Neutrophil (primary cell): Measurements from ENCODE around the gene TCN2.

Experiments
- H3K27ac ChIP-seq: fragments of 200-600 bp; sonication (generic); 2 replicates; pipeline ENCODE4 v1.5.1; 2016; ENCODE audit warnings: mild to moderate bottlenecking, moderate library complexity
- H3K27me3 ChIP-seq: fragments of 200-600 bp; sonication (generic); 2 replicates; pipeline ENCODE4 v1.6.0; 2016; ENCODE audit warnings: mild to moderate bottlenecking
- H3K36me3 ChIP-seq: fragments of 200-600 bp; sonication (generic); 2 replicates; pipeline ENCODE4 v1.5.1; 2017
- H3K4me1 ChIP-seq, 2 experiments: fragments of 200-600 bp in 1 of 2; sonication (generic) in 1 of 2; 1 replicate in 1 of 2; 2 replicates in 1 of 2; pipeline versions ENCODE4 v1.5.1 to v1.6.1; 2013 to 2016; ENCODE audit warnings: low read depth in 1 of 2, low read length in 1 of 2, mild to moderate bottlenecking in 1 of 2, moderate library complexity in 1 of 2; ENCODE audit not compliant: control insufficient read depth in 1 of 2, insufficient read depth in 1 of 2
- H3K4me3 ChIP-seq, 2 experiments: fragments of 200-600 bp in 1 of 2; sonication (generic) in 1 of 2; 1 replicate in 1 of 2; 2 replicates in 1 of 2; pipeline ENCODE4 v1.5.1; 2013 to 2016; ENCODE audit warnings: low read depth in 1 of 2, low read length in 1 of 2, mild to moderate bottlenecking in 1 of 2, moderate library complexity in 1 of 2
- H3K9me3 ChIP-seq: fragments of 200-600 bp; sonication (generic); 2 replicates; pipeline ENCODE4 v1.5.1; 2016
- TF ChIP-seq, protein P1 (sequence below): fragments of 200-600 bp; sonication (generic); IDR thresholded peaks from 2 replicates; pipeline ENCODE4 v1.5.1; 2016; ENCODE audit warnings: antibody characterized with exemption

The TCN2 gene

DNA sequence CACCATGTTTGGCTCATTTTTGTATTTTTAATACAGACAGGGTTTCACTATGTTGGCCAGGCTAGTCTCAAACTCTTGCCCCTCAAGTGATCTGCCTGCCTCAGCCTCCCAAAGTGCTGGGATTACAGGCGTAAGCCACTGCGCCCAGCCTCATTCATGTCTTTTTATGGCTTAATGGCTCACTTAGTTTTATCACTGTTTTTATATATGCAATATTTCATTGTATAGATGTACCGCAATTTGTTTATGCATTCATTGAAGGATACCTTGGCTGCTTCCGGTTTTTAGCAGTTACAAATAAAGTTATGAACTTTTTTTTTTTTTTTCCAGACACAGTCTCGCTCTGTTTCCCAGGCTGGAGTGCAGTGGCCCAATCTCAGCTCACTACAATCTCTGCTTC lies 5.5 kb upstream of the TCN2 start:
- Histone ChIP-seq H3K4me3 (no peak overlapping the region), H3K27ac (no peak overlapping the region), H3K9me3 (no peaks in the 10 kb centered on the region), H3K4me1 (peaks cover 10 to 13% of the 10 kb centered on the region in 2 experiments), H3K36me3 (no peaks in the 10 kb centered on the region), H3K27me3 (no peaks in the 10 kb centered on the region)
- TF ChIP-seq, protein P1, sequence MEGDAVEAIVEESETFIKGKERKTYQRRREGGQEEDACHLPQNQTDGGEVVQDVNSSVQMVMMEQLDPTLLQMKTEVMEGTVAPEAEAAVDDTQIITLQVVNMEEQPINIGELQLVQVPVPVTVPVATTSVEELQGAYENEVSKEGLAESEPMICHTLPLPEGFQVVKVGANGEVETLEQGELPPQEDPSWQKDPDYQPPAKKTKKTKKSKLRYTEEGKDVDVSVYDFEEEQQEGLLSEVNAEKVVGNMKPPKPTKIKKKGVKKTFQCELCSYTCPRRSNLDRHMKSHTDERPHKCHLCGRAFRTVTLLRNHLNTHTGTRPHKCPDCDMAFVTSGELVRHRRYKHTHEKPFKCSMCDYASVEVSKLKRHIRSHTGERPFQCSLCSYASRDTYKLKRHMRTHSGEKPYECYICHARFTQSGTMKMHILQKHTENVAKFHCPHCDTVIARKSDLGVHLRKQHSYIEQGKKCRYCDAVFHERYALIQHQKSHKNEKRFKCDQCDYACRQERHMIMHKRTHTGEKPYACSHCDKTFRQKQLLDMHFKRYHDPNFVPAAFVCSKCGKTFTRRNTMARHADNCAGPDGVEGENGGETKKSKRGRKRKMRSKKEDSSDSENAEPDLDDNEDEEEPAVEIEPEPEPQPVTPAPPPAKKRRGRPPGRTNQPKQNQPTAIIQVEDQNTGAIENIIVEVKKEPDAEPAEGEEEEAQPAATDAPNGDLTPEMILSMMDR = no peak

DNA sequence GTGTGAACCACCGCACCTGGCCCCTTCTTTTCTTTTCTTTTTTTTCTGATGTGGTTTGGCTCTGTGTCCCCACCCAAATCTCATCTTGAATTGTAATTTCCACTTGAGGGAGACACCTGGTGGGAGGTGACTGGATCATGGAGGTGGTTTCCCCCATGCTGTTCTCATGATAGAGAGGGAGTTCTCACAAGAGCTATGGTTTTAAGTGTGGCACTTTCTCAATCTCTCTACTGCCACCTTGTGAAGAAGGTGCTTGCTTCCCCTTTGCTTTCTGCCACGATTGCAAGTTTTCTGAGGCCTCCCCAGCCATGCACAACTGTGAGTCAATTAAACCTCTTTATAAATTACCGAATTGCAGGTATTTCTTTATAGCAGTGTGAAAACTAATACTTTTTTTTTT lies 4.9 kb upstream of the TCN2 start:
- TF ChIP-seq, protein P1 = no peak
- no peaks in the 10 kb centered on the region for H3K27me3 ChIP-seq
- H3K27ac ChIP-seq = no peak overlapping the region
- H3K36me3 ChIP-seq = no peaks in the 10 kb centered on the region
- H3K4me3 ChIP-seq = no peak overlapping the region
- H3K9me3 ChIP-seq = no peaks in the 10 kb centered on the region
- H3K4me1 ChIP-seq = peaks cover 14 to 19% of the 10 kb centered on the region in 2 experiments

DNA sequence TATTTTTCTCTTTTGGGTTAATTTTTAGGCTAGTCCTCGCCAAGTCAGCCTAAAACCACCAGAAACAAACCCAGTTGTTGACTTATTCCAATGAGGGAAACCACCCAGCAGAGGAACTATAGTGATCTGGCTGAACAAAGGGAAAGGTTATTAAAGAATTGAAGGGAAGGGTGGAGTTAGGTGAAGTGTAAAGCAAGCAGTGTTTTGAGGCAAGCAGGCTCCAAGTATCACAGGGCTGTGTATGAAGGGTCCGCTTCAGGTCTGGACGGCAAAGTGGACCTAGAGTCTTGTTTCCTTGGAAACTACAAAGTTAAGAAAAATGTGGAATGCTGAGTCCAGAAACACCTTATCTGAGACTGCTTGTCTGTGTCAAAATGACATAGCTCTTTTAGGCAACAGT lies 3.2 kb upstream of the TCN2 start:
- Histone ChIP-seq H3K27me3 (no peaks in the 10 kb centered on the region), H3K4me1 (peaks cover 19 to 23% of the 10 kb centered on the region in 2 experiments), H3K27ac (no peak overlapping the region), H3K36me3 (no peaks in the 10 kb centered on the region), H3K9me3 (no peaks in the 10 kb centered on the region), H3K4me3 (no peak overlapping the region)
- TF ChIP-seq, protein P1 = no peak

DNA sequence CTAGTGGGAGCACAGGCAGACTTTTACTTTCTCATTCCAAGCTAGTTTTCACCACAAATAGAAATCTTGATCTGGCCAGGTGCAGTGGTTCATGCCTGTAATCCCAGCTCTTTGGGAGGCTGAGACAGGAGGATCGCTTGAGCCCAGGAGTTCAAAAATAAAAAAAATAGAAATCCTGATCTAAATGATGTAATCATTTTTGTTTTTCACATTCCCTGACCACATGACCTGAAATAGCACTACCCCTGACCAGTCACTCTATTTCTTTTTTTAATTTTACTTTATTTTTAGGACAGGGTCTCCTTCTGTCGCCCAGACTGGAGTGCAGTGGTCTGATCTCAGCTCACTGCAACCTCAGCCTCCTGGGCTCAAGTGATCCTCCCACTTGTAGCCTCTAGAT lies 2.3 kb upstream of the TCN2 start:
- H3K4me3 ChIP-seq = no peak overlapping the region
- H3K36me3 ChIP-seq = no peaks in the 10 kb centered on the region
- H3K9me3 ChIP-seq = no peaks in the 10 kb centered on the region
- H3K4me1 ChIP-seq = peaks cover 23 to 26% of the 10 kb centered on the region in 2 experiments
- H3K27me3 ChIP-seq = peaks cover 6% of the 10 kb centered on the region
- TF ChIP-seq, protein P1 = no peak
- no peak overlapping the region for H3K27ac ChIP-seq

DNA sequence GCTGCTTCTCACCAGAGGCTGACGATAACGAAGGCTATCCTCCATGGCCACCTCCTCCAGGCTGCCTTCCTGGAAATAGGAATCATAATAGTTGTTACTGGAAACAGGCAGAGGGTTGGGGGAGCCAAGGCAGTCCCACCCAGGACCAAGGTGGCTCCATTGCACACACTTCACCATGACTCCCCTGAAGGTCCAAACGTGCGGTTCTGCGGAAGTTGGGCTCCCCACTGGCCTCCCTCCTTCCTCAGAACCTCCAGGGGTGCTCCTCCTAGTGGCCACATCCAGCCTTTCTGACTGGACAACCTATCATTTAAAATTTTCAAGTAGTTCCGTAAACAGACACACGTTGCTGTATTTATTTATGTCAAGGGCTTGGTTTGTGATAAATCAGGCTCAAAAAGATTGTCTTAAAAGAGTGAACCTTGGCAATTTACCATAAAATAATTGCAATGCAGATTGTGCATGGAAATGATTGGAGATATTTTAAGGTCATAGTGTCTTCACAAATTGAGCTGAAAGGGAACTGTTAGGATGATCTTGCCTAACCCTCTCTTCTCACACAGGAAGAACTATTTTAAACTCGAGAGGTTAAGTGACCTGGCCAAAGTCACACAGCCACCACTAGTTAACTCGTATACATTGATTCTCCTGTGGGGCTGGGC lies 1.4 kb upstream of the TCN2 start:
- peaks cover 23 to 26% of the 10 kb centered on the region in 2 experiments for H3K4me1 ChIP-seq
- H3K27me3 ChIP-seq = peaks cover 15% of the 10 kb centered on the region
- peak overlapping the region in 1 of 2 experiments; percentile 59 for H3K4me3 ChIP-seq
- H3K36me3 ChIP-seq = no peaks in the 10 kb centered on the region
- H3K27ac ChIP-seq = peak overlapping the region; percentile 53
- no peaks in the 10 kb centered on the region for H3K9me3 ChIP-seq
- TF ChIP-seq, protein P1 = peak; percentile 64
